Vagina (tissue), 2 donors: ENCODE results near the gene SLC5A2.

Experiments used
- POLR2A ChIP-seq, 2 donors: fragments of 450-650 bp; IDR thresholded peaks; one replicate each; pipeline ENCODE4 v1.6.1; 2017; ENCODE audit warnings: antibody characterized with exemption in 2 of 2, mild to moderate bottlenecking in 2 of 2, moderate library complexity in 2 of 2
- TF ChIP-seq, protein P1 (sequence below), 3 experiments: fragments of 450-650 bp in 2 of 3; fragments of 200-600 bp in 1 of 3; sonication (generic) in 1 of 3; IDR thresholded peaks; one replicate each; pipeline ENCODE4 v1.5.1; 2017 to 2019; ENCODE audit warnings: antibody characterized with exemption in 3 of 3, mild to moderate bottlenecking in 2 of 3, moderate library complexity in 2 of 3

DNA sequence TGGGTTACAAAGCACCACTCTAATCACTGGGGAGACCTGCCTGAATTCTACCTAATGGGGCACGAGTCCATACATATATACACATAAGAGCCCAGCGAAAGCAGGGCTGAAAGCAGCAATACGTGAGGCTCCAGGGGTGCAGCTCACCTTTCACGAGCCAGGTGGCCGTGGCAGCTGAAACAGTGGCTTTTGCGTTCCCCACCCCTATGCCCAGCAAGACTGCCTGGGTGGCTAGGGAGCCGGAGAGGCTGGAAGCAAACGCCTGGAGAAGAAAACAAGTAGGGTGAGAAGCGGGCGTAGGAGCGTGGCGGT is 24.6 kb downstream of the SLC5A2 start:
- no peak for TF ChIP-seq POLR2A (IDR thresholded peaks at IDR 0.05)
- TF ChIP-seq, protein P1, sequence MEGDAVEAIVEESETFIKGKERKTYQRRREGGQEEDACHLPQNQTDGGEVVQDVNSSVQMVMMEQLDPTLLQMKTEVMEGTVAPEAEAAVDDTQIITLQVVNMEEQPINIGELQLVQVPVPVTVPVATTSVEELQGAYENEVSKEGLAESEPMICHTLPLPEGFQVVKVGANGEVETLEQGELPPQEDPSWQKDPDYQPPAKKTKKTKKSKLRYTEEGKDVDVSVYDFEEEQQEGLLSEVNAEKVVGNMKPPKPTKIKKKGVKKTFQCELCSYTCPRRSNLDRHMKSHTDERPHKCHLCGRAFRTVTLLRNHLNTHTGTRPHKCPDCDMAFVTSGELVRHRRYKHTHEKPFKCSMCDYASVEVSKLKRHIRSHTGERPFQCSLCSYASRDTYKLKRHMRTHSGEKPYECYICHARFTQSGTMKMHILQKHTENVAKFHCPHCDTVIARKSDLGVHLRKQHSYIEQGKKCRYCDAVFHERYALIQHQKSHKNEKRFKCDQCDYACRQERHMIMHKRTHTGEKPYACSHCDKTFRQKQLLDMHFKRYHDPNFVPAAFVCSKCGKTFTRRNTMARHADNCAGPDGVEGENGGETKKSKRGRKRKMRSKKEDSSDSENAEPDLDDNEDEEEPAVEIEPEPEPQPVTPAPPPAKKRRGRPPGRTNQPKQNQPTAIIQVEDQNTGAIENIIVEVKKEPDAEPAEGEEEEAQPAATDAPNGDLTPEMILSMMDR (IDR thresholded peaks at IDR 0.05), result no peak
